Common myeloid progenitor, CD34-positive (primary cell): ENCODE data around the gene KCNF1.

Experiments
- CTCF ChIA-PET: fragments of 350-600 bp; sonication (Branson Sonifier 250); formaldehyde crosslinking; loops from one replicate; lab custom pipeline; 2021; ENCODE audit warnings: antibody characterized with exemption; lab: Charles Lee
- POLR2A ChIA-PET: fragments of 350-600 bp; sonication (Branson Sonifier 250); formaldehyde crosslinking; loops from one replicate; lab custom pipeline; 2021; ENCODE audit warnings: antibody characterized with exemption; lab: Charles Lee
- DNase-seq, 3 donors: peaks; one replicate each; pipeline versions ENCODE4 v3.0.0 to v3.0.0-alpha.2; 2013
- H3K27ac ChIP-seq, 2 experiments: 1 replicate in 1 of 2; 2 replicates in 1 of 2; pipeline ENCODE4 v1.7.0; 2013; ENCODE audit warnings: inconsistent platforms in 2 of 2, low read length in 2 of 2, mild to moderate bottlenecking in 2 of 2, low read depth in 1 of 2, moderate library complexity in 1 of 2; ENCODE audit not compliant: severe bottlenecking in 2 of 2, insufficient read depth in 1 of 2, poor library complexity in 1 of 2
- H3K27me3 ChIP-seq, 5 experiments: replicated peaks in 2 of 5; 1 replicate in 3 of 5; 2 replicates in 2 of 5; pipeline versions ENCODE4 v1.6.1 to v1.7.0; 2013; ENCODE audit warnings: low read length in 4 of 5, mild to moderate bottlenecking in 2 of 5, moderate library complexity in 2 of 5, inconsistent platforms in 1 of 5; ENCODE audit not compliant: insufficient read depth in 5 of 5, control insufficient read depth in 4 of 5
- H3K36me3 ChIP-seq, 4 experiments: 1 replicate in 2 of 4; 2 replicates in 2 of 4; pipeline versions ENCODE4 v1.6.1 to v1.7.0; 2013; ENCODE audit warnings: low read length in 3 of 4, control low read depth in 1 of 4, mild to moderate bottlenecking in 1 of 4; ENCODE audit not compliant: control insufficient read depth in 4 of 4, insufficient read depth in 4 of 4
- H3K4me1 ChIP-seq, 4 experiments: 1 replicate in 3 of 4; 2 replicates in 1 of 4; pipeline versions ENCODE4 v1.6.1 to v1.7.1; 2013; ENCODE audit warnings: low read length in 3 of 4, mild to moderate bottlenecking in 3 of 4, control low read depth in 1 of 4, inconsistent platforms in 1 of 4, moderate library complexity in 1 of 4; ENCODE audit not compliant: control insufficient read depth in 4 of 4, insufficient read depth in 4 of 4; ENCODE audit errors: control extremely low read depth in 1 of 4
- H3K4me3 ChIP-seq, 7 experiments: 1 replicate in 4 of 7; 2 replicates in 3 of 7; pipeline versions ENCODE4 v1.5.1 to v1.7.0; 2013; ENCODE audit warnings: mild to moderate bottlenecking in 7 of 7, low read length in 6 of 7, moderate library complexity in 6 of 7, inconsistent platforms in 2 of 7, low read depth in 2 of 7, control low read depth in 1 of 7; ENCODE audit not compliant: insufficient read depth in 4 of 7, control insufficient read depth in 1 of 7; ENCODE audit errors: extremely low read depth in 1 of 7
- H3K9me3 ChIP-seq, 5 experiments: 1 replicate in 4 of 5; 2 replicates in 1 of 5; pipeline versions ENCODE4 v1.6.1 to v1.7.1; 2013; ENCODE audit warnings: low read length in 4 of 5, mild to moderate bottlenecking in 2 of 5, inconsistent platforms in 1 of 5, low read depth in 1 of 5, moderate library complexity in 1 of 5; ENCODE audit not compliant: control insufficient read depth in 4 of 5, insufficient read depth in 2 of 5; ENCODE audit errors: control extremely low read depth in 1 of 5
- WGBS: methylation state at CpG from one replicate; pipeline ENCODE4 v1.1.5; 2013; ENCODE audit not compliant: insufficient coverage; 5-methylcytosine and 5-hydroxymethylcytosine counted together

Gene KCNF1

GRCh38 chr2:10903861-10904210 lies 7.9 kb upstream of the KCNF1 start:
- peaks cover 0 to 4% (median 0%) of the 10 kb centered on the region in 5 experiments for H3K27me3 ChIP-seq
- no peaks in the 10 kb centered on the region for H3K36me3 ChIP-seq
- ChIA-PET CTCF (no interaction called here), POLR2A (no interaction called here)
- no peaks in the 10 kb centered on the region for H3K4me1 ChIP-seq
- WGBS, result no CpG with 5 or more reads among the region's 2 CpGs
- no peak for DNase-seq
- H3K4me3 ChIP-seq, result no peak overlapping the region
- H3K27ac ChIP-seq, result no peak overlapping the region
- peaks cover 0 to 3% (median 0%) of the 10 kb centered on the region in 5 experiments for H3K9me3 ChIP-seq

- WGBS, result 94% methylated on average over 6 of the region's 6 CpGs
- H3K27me3 ChIP-seq, result peaks cover 0 to 4% (median 0%) of the 10 kb centered on the region in 5 experiments
- no peak overlapping the region for H3K27ac ChIP-seq
- DNase-seq, result no peak
- no peaks in the 10 kb centered on the region for H3K4me1 ChIP-seq
- H3K36me3 ChIP-seq, result no peaks in the 10 kb centered on the region
- peaks cover 0 to 3% (median 0%) of the 10 kb centered on the region in 5 experiments for H3K9me3 ChIP-seq
- no peak overlapping the region for H3K4me3 ChIP-seq
- CTCF ChIA-PET, result no interaction called here
- POLR2A ChIA-PET, result no interaction called here
Measured at GRCh38 chr2:10904455-10904854, 7.3 kb upstream of the KCNF1 start.

GRCh38 chr2:10905006-10905861 lies 6.5 kb upstream of the KCNF1 start:
- no peak for DNase-seq
- Histone ChIP-seq H3K27ac (no peak overlapping the region), H3K27me3 (peaks cover 0 to 7% (median 6%) of the 10 kb centered on the region in 5 experiments), H3K9me3 (peaks cover 0 to 3% (median 0%) of the 10 kb centered on the region in 5 experiments), H3K36me3 (no peaks in the 10 kb centered on the region), H3K4me3 (no peak overlapping the region), H3K4me1 (no peaks in the 10 kb centered on the region)
- WGBS, result 94% methylated on average over 6 of the region's 9 CpGs
- ChIA-PET CTCF (no interaction called here), POLR2A (no interaction called here)

- 96% methylated on average over 8 of the region's 8 CpGs for WGBS
- CTCF ChIA-PET, result interaction anchor here (1.6 kb wide), 1 partner anchor 11 kb away, joined by 4 read pairs; no protein-coding TSS in a partner anchor
Measured at GRCh38 chr2:10905862-10906143, 5.9 kb upstream of the KCNF1 start.

GRCh38 chr2:10906926-10907625 lies 4.7 kb upstream of the KCNF1 start:
- Histone ChIP-seq H3K36me3 (no peaks in the 10 kb centered on the region), H3K9me3 (peaks cover 0 to 3% (median 0%) of the 10 kb centered on the region in 5 experiments), H3K4me3 (no peak overlapping the region), H3K4me1 (peaks cover 0 to 10% (median 8%) of the 10 kb centered on the region in 4 experiments), H3K27me3 (peaks cover 0 to 25% (median 13%) of the 10 kb centered on the region in 5 experiments), H3K27ac (no peak overlapping the region)
- POLR2A ChIA-PET, result interaction anchor here (1.0 kb wide), 1 partner anchor 74 kb away, joined by 3 read pairs; no protein-coding TSS in a partner anchor
- DNase-seq, result no peak
- WGBS, result 95% methylated on average over 14 of the region's 14 CpGs
- CTCF ChIA-PET, result interaction anchor here (0.9 to 3.7 kb wide), 3 partner anchors 10 to 72 kb away, joined by 4 to 11 read pairs (median 4); no protein-coding TSS in a partner anchor

More at GRCh38 chr2:10905862-10906143, 5.9 kb upstream of the KCNF1 start:
- peaks cover 0 to 13% (median 10%) of the 10 kb centered on the region in 5 experiments for H3K27me3 ChIP-seq
- H3K27ac ChIP-seq, result no peak overlapping the region
- no peak for DNase-seq
- H3K4me3 ChIP-seq, result no peak overlapping the region
- no peaks in the 10 kb centered on the region for H3K4me1 ChIP-seq
- POLR2A ChIA-PET, result no interaction called here
- H3K9me3 ChIP-seq, result peaks cover 0 to 3% (median 0%) of the 10 kb centered on the region in 5 experiments
- H3K36me3 ChIP-seq, result no peaks in the 10 kb centered on the region

- POLR2A ChIA-PET, result no interaction called here
- WGBS, result 95% methylated on average over 4 of the region's 4 CpGs
Measured at GRCh38 chr2:10908195-10908594, 3.5 kb upstream of the KCNF1 start.

More at GRCh38 chr2:10908195-10908594, 3.5 kb upstream of the KCNF1 start:
- H3K27me3 ChIP-seq, result peaks cover 0 to 36% (median 19%) of the 10 kb centered on the region in 5 experiments
- no peaks in the 10 kb centered on the region for H3K36me3 ChIP-seq
- DNase-seq, result no peak
- H3K4me1 ChIP-seq, result peaks cover 0 to 17% (median 10%) of the 10 kb centered on the region in 4 experiments
- H3K4me3 ChIP-seq, result no peak overlapping the region
- CTCF ChIA-PET, result interaction anchor here (0.9 to 3.7 kb wide), 3 partner anchors 14 to 76 kb away, joined by 3 to 11 read pairs (median 4); no protein-coding TSS in a partner anchor
- H3K27ac ChIP-seq, result no peak overlapping the region
- H3K9me3 ChIP-seq, result peaks cover 0 to 3% (median 0%) of the 10 kb centered on the region in 5 experiments
